WTC11 (cell line): Measurements from ENCODE around the gene RBCK1. TPM values are rescaled to one million over a fixed set of nuclear protein-coding genes. Genes with fewer than 3 reads are reported as not detected.

ENCODE experiments used
- ATAC-seq: fragments of 200-7000 bp; cut with Tn5 transposase; 2 replicates; pipeline ENCODE4 v1.10.0; 2021; ENCODE audit warnings: mild to moderate bottlenecking, moderate library complexity
- CTCF ChIA-PET: fragments of 300-600 bp; sonication (Branson Sonifier 250); formaldehyde crosslinking; loops from one replicate; lab custom pipeline; 2021; ENCODE audit warnings: antibody characterized with exemption; lab: Charles Lee
- POLR2A ChIA-PET: fragments of 350-600 bp; sonication (Branson Sonifier 250); formaldehyde crosslinking; loops from one replicate; lab custom pipeline; 2021; ENCODE audit warnings: antibody characterized with exemption; lab: Charles Lee
- DNase-seq: peaks from one replicate; pipeline ENCODE4 v3.0.0; 2021; ENCODE audit warnings: low spot score
- H3K27ac Mint-ChIP-seq: 2 replicates; pipeline ENCODE4 v1.8.0; 2021; ENCODE audit warnings: mixed read lengths
- H3K27me3 Mint-ChIP-seq: 2 replicates; pipeline ENCODE4 v1.8.0; 2021; ENCODE audit warnings: low read depth, mild to moderate bottlenecking, moderate library complexity, mixed read lengths
- H3K36me3 Mint-ChIP-seq: 2 replicates; pipeline ENCODE4 v1.8.0; 2021; ENCODE audit warnings: mixed read lengths
- H3K4me1 Mint-ChIP-seq: 2 replicates; pipeline ENCODE4 v1.8.0; 2022; ENCODE audit warnings: mixed read lengths
- H3K4me3 Mint-ChIP-seq: 2 replicates; pipeline ENCODE4 v1.8.0; 2021; ENCODE audit warnings: mild to moderate bottlenecking, moderate library complexity, mixed read lengths
- H3K9me3 Mint-ChIP-seq: 2 replicates; pipeline ENCODE4 v1.8.0; 2021; ENCODE audit warnings: mixed read lengths
- ARID4B ChIP-seq: sonication (generic); formaldehyde crosslinking; IDR thresholded peaks from 2 replicates; pipeline ENCODE4 v1.8.0; 2023; ENCODE audit warnings: missing genetic modification reagents, mild to moderate bottlenecking, borderline replicate concordance
- ELF4 ChIP-seq: sonication (generic); formaldehyde crosslinking; IDR thresholded peaks from 2 replicates; pipeline ENCODE4 v1.8.1; 2022; ENCODE audit warnings: low read depth, mild to moderate bottlenecking, moderate library complexity, missing genetic modification reagents
- ERG ChIP-seq: fragments of 250-450 bp; sonication (Bioruptor Pico); IDR thresholded peaks from 2 replicates; pipeline ENCODE4 v1.8.0; 2021; ENCODE audit warnings: mild to moderate bottlenecking
- HMGA2 ChIP-seq: fragments of 250-450 bp; sonication (Bioruptor Pico); IDR thresholded peaks from 2 replicates; pipeline ENCODE4 v1.4.0; 2021; ENCODE audit warnings: mild to moderate bottlenecking, moderate library complexity
- JAZF1 ChIP-seq: fragments of 250-450 bp; sonication (Bioruptor Pico); IDR thresholded peaks from 2 replicates; pipeline ENCODE4 v1.9.0; 2021; ENCODE audit warnings: moderate library complexity, mild to moderate bottlenecking, inconsistent platforms
- MAX ChIP-seq: sonication (generic); formaldehyde crosslinking; IDR thresholded peaks from 2 replicates; pipeline ENCODE4 v1.8.0; 2022; ENCODE audit warnings: mild to moderate bottlenecking, missing genetic modification reagents
- STAT6 ChIP-seq: sonication (generic); formaldehyde crosslinking; conservative IDR thresholded peaks from 2 replicates; pipeline ENCODE4 v1.8.1; 2023; ENCODE audit warnings: mild to moderate bottlenecking, low read depth, missing genetic modification reagents, moderate library complexity
- TEAD1 ChIP-seq: sonication (generic); formaldehyde crosslinking; IDR thresholded peaks from 2 replicates; pipeline ENCODE4 v1.8.0; 2022; ENCODE audit warnings: mild to moderate bottlenecking, missing genetic modification reagents
- USF2 ChIP-seq: sonication (generic); formaldehyde crosslinking; IDR thresholded peaks from 2 replicates; pipeline ENCODE4 v1.8.1; 2023; ENCODE audit warnings: mild to moderate bottlenecking, missing genetic modification reagents, moderate library complexity
- ZBTB21 ChIP-seq: sonication (generic); formaldehyde crosslinking; IDR thresholded peaks from 2 replicates; pipeline ENCODE4 v1.8.1; 2023; ENCODE audit warnings: mild to moderate bottlenecking, missing genetic modification reagents, borderline replicate concordance
- ZNF121 ChIP-seq: sonication (generic); formaldehyde crosslinking; IDR thresholded peaks from 2 replicates; pipeline ENCODE4 v1.8.0; 2023; ENCODE audit warnings: missing genetic modification reagents
- ZNF281 ChIP-seq: sonication (generic); formaldehyde crosslinking; IDR thresholded peaks from 2 replicates; pipeline ENCODE4 v1.8.0; 2023; ENCODE audit warnings: mild to moderate bottlenecking, missing genetic modification reagents
- ZNF317 ChIP-seq: sonication (generic); formaldehyde crosslinking; IDR thresholded peaks from 2 replicates; pipeline ENCODE4 v1.8.1; 2023; ENCODE audit warnings: low read depth, mild to moderate bottlenecking, moderate library complexity, missing genetic modification reagents, borderline replicate concordance
- total RNA-seq: library from RNA; stranded (reverse); gene quantifications from 3 replicates; pipeline ENCODE4 v1.2.3, GENCODE V29; 2021

RBCK1 gene
- total RNA-seq, 1 experiment from 2014 or later: 75.2 TPM

GRCh38 chr20:366041-366718 lies 41.9 kb upstream of the RBCK1 start (continued):
- TF ChIP-seq ARID4B (CRISPR knock-in tag) (no peak), ERG (no peak), ZNF317 (CRISPR knock-in tag) (no peak), STAT6 (no peak), TEAD1 (CRISPR knock-in tag) (no peak)
- TF ChIP-seq, all 79 proteins: peak for 0

- Mint-ChIP-seq H3K27ac (no peak overlapping the region), H3K4me1 (peaks cover 13% of the 10 kb centered on the region), H3K36me3 (no peaks in the 10 kb centered on the region), H3K27me3 (peaks cover 8% of the 10 kb centered on the region; the same call in 1 of the 2 replicates), H3K9me3 (no peaks in the 10 kb centered on the region), H3K4me3 (no peak overlapping the region)
- ChIA-PET CTCF (interaction anchor here (0.8 to 1.3 kb wide), 4 partner anchors 12 to 279 kb away, joined by 3 to 5 read pairs (median 4); no protein-coding TSS in a partner anchor), POLR2A (interaction anchor here (1.5 kb wide), 1 partner anchor 14 kb away, joined by 5 read pairs; the partner anchor contains the start of gene TRIB3)
- TF ChIP-seq ZBTB21 (CRISPR knock-in tag) (no peak), MAX (CRISPR knock-in tag) (no peak), ZNF121 (CRISPR knock-in tag) (no peak), HMGA2 (CRISPR knock-in tag) (peak; percentile 95), ELF4 (CRISPR knock-in tag) (no peak), JAZF1 (no peak), ZNF281 (CRISPR knock-in tag) (no peak), USF2 (CRISPR knock-in tag) (no peak)
- DNase-seq: no peak
- ATAC-seq: no peak
These were observed 41.2 kb upstream of the RBCK1 start for GRCh38 chr20:366719-367485.
